Glutamatergic neuron (in vitro differentiated cells): ENCODE data around the gene LIX1L. TPM values are rescaled to one million over a fixed set of nuclear protein-coding genes. Genes with fewer than 3 reads are reported as not detected.

ENCODE experiments used
- DNase-seq: peaks from one replicate; pipeline ENCODE4 v3.0.0; 2022
- H3K27ac Mint-ChIP-seq: one replicate; pipeline ENCODE4 v1.8.0; 2020; ENCODE audit warnings: mild to moderate bottlenecking, mixed read lengths, inconsistent platforms; ENCODE audit not compliant: unreplicated experiment
- H3K27me3 Mint-ChIP-seq: one replicate; pipeline ENCODE4 v1.8.0; 2020; ENCODE audit warnings: mild to moderate bottlenecking, moderate library complexity, mixed read lengths, inconsistent platforms; ENCODE audit not compliant: unreplicated experiment
- H3K36me3 Mint-ChIP-seq: one replicate; pipeline ENCODE4 v1.8.0; 2020; ENCODE audit warnings: mild to moderate bottlenecking, mixed read lengths, inconsistent platforms; ENCODE audit not compliant: unreplicated experiment
- H3K4me1 Mint-ChIP-seq: one replicate; pipeline ENCODE4 v1.8.0; 2020; ENCODE audit warnings: mild to moderate bottlenecking, low read depth, mixed read lengths, inconsistent platforms; ENCODE audit not compliant: unreplicated experiment
- H3K4me3 Mint-ChIP-seq: one replicate; pipeline ENCODE4 v1.8.0; 2020; ENCODE audit warnings: mild to moderate bottlenecking, mixed read lengths, inconsistent platforms; ENCODE audit not compliant: unreplicated experiment
- H3K9me3 Mint-ChIP-seq: one replicate; pipeline ENCODE4 v1.8.0; 2020; ENCODE audit warnings: mild to moderate bottlenecking, moderate library complexity, mixed read lengths, inconsistent platforms; ENCODE audit not compliant: unreplicated experiment
- total RNA-seq: library from RNA; stranded (reverse); fragmentation: NEBNext Ultra II Directional; extraction: Animal tissue kit (Norgen Biotek cat#: 25700); gene quantifications from one replicate; pipeline ENCODE4 v1.2.1, GENCODE V29; 2021; ENCODE audit not compliant: unreplicated experiment
- TF ChIP-seq, protein P1 (sequence below): fragments of 200-600 bp; sonication (generic); IDR thresholded peaks from one replicate; pipeline ENCODE4 v1.5.0; 2021; ENCODE audit not compliant: partially characterized antibody, unreplicated experiment

The LIX1L gene
- total RNA-seq, 1 donor from 2014 or later, result 20.3 TPM

DNA sequence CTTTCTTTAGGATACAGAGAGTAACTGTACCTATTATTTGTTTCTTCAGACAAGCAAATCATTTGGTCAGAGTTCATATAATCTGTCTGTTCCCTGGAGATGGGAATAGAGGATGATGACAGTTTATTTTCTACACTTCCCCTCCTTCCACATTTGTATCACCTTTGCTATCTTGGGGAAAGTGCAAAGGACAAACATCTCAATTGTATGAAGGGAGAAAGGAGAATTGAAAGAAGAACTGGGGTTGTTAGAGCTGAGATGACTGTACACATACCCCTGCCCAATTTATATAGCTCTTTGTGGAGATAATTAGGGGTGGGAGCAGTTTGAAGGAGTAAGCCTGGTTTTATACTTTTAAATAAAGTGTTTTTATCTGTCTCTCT, 20.6 kb upstream of the LIX1L start:
- Mint-ChIP-seq H3K4me3 (peak overlapping the region; percentile 67), H3K4me1 (peaks cover 9% of the 10 kb centered on the region), H3K27me3 (no peaks in the 10 kb centered on the region), H3K36me3 (no peaks in the 10 kb centered on the region), H3K9me3 (no peaks in the 10 kb centered on the region), H3K27ac (no peak overlapping the region)
- DNase-seq, result no peak
- TF ChIP-seq, protein P1, sequence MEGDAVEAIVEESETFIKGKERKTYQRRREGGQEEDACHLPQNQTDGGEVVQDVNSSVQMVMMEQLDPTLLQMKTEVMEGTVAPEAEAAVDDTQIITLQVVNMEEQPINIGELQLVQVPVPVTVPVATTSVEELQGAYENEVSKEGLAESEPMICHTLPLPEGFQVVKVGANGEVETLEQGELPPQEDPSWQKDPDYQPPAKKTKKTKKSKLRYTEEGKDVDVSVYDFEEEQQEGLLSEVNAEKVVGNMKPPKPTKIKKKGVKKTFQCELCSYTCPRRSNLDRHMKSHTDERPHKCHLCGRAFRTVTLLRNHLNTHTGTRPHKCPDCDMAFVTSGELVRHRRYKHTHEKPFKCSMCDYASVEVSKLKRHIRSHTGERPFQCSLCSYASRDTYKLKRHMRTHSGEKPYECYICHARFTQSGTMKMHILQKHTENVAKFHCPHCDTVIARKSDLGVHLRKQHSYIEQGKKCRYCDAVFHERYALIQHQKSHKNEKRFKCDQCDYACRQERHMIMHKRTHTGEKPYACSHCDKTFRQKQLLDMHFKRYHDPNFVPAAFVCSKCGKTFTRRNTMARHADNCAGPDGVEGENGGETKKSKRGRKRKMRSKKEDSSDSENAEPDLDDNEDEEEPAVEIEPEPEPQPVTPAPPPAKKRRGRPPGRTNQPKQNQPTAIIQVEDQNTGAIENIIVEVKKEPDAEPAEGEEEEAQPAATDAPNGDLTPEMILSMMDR, result no peak

DNA sequence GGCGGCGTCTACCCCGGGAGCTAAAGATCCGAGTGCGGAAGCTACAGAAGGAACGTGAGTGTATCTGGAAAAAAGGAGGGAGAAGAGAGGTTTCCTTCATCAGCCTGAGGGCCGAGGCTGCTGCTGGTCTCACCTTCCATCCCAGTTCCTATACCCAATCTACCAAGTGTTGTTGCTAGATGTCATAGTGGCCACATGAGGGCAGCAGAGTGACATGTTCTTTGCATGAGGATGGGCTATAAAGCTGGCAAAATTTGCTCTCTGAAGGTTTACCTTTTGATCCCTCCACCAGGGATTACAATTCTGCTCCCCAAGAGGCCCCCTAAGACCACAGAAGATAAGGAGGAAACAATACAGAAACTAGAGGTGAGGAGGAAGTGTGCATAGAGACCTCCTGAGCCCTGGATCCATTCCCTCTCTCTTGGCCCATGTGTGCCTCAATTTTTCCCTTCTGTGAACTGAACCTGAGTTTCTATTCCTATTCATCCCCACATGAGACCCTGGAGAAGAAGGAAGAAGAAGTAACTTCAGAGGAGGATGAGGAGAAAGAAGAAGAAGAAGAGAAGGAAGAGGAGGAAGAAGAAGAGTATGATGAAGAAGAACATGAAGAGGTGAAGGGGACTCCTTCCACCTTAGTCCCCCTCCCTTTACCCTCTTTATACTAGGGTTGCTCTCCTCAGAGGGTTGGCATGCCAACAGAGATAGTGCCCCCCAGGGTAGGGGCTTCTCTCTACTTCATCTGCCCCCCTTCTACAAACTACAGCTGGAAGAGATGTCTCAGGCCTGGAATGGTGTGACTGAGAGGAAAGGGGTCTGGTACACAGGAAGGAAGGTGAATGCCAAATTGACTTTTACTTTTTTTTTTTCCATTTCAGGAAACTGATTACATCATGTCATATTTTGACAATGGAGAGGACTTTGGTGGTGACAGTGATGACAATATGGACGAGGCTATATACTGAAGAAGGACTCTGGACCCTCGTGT, 20.0 kb upstream of the LIX1L start:
- peak overlapping the region; percentile 89 for H3K27ac Mint-ChIP-seq
- peak overlapping the region; percentile 67 for H3K4me3 Mint-ChIP-seq
- TF ChIP-seq, protein P1, result peak; percentile 83

DNA sequence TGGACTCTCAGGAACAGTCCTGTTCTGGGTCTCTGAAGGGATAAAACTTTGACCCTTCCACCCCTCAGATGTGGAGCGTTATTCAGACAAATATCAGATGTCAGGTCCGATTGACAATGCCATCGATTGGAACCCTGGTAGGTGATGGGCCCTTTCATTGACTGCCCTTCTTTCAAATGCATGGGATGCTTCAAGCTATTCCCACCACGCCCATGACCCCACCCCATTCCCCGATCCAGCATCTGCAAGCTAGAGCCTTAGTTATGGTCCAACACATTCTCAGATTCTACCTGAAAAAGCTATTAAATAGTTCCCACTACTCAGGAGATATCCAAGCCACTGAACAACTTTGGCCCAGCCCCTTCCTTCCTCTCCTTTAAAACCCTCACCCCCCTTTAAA, 19.2 kb upstream of the LIX1L start:
- no peaks in the 10 kb centered on the region for H3K27me3 Mint-ChIP-seq

More for the DNA sequence above, 20.0 kb upstream of the LIX1L start:
- Mint-ChIP-seq H3K36me3 (no peaks in the 10 kb centered on the region), H3K9me3 (no peaks in the 10 kb centered on the region), H3K4me1 (peaks cover 9% of the 10 kb centered on the region), H3K27me3 (no peaks in the 10 kb centered on the region)
- DNase-seq, result peak; percentile 59

DNA sequence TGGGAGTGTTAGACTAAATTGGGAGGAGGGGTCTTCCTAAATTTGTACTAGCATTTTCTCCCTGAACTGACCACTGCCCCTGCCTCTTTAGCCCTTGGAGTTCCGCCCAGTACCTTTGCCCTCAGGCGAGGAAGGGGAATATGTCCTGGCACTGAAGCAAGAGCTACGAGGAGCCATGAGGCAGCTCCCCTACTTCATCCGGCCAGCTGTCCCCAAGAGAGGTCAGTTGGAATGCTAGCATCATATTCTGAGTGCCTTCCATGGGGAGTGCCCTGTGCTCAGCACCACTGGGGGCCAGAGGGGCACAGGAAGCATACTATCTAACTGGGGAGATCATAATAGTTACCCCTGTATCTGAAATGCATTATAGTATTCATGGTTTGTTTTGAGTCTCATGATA, 17.4 kb upstream of the LIX1L start:
- no peak for DNase-seq
- no peak overlapping the region for H3K4me3 Mint-ChIP-seq
- no peak overlapping the region for H3K27ac Mint-ChIP-seq
- peaks cover 9% of the 10 kb centered on the region for H3K4me1 Mint-ChIP-seq
- H3K9me3 Mint-ChIP-seq, result peaks cover 2% of the 10 kb centered on the region
- H3K36me3 Mint-ChIP-seq, result no peaks in the 10 kb centered on the region
- TF ChIP-seq, protein P1, result no peak
- H3K27me3 Mint-ChIP-seq, result no peaks in the 10 kb centered on the region

More for the DNA sequence above, 19.2 kb upstream of the LIX1L start:
- TF ChIP-seq, protein P1, result no peak
- Mint-ChIP-seq H3K4me3 (no peak overlapping the region), H3K4me1 (peaks cover 9% of the 10 kb centered on the region), H3K27ac (no peak overlapping the region), H3K9me3 (no peaks in the 10 kb centered on the region), H3K36me3 (no peaks in the 10 kb centered on the region)
- no peak for DNase-seq

DNA sequence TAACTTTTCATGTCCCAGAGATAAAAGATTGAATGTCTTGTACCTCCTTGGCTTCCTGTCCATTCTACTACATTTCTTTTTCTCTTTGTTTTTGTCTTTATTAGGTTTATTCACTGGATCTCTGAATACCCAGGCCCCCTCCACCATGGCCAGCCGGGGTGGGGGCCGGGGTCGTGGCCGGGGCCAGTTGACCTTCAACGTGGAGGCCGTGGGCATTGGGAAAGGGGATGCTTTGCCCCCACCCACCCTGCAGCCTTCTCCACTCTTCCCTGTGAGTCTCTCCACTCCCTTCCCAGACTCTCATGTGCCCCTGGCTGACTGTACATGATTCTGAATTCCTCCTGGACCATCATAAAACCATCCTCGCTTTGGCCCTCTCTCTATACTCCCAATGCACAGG, 16.9 kb upstream of the LIX1L start:
- no peak for DNase-seq
- TF ChIP-seq, protein P1, result no peak
- H3K4me3 Mint-ChIP-seq, result no peak overlapping the region
- peaks cover 9% of the 10 kb centered on the region for H3K4me1 Mint-ChIP-seq
- no peaks in the 10 kb centered on the region for H3K27me3 Mint-ChIP-seq
- H3K36me3 Mint-ChIP-seq, result no peaks in the 10 kb centered on the region
- H3K27ac Mint-ChIP-seq, result no peak overlapping the region
- H3K9me3 Mint-ChIP-seq, result peaks cover 2% of the 10 kb centered on the region
